ENCODE results near the gene TTLL9.
A peak's percentile ranks its signal among the peaks of the same experiment; 100 is the strongest.
"Not testable (repeated sequence)": the region's sequence is repeated elsewhere in the genome, so short reads cannot be mapped to it uniquely, and the experiment has no call there.

Gene TTLL9, protein sequence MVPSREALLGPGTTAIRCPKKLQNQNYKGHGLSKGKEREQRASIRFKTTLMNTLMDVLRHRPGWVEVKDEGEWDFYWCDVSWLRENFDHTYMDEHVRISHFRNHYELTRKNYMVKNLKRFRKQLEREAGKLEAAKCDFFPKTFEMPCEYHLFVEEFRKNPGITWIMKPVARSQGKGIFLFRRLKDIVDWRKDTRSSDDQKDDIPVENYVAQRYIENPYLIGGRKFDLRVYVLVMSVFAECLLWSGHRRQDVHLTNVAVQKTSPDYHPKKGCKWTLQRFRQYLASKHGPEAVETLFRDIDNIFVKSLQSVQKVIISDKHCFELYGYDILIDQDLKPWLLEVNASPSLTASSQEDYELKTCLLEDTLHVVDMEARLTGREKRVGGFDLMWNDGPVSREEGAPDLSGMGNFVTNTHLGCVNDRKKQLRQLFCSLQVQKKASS

DNA sequence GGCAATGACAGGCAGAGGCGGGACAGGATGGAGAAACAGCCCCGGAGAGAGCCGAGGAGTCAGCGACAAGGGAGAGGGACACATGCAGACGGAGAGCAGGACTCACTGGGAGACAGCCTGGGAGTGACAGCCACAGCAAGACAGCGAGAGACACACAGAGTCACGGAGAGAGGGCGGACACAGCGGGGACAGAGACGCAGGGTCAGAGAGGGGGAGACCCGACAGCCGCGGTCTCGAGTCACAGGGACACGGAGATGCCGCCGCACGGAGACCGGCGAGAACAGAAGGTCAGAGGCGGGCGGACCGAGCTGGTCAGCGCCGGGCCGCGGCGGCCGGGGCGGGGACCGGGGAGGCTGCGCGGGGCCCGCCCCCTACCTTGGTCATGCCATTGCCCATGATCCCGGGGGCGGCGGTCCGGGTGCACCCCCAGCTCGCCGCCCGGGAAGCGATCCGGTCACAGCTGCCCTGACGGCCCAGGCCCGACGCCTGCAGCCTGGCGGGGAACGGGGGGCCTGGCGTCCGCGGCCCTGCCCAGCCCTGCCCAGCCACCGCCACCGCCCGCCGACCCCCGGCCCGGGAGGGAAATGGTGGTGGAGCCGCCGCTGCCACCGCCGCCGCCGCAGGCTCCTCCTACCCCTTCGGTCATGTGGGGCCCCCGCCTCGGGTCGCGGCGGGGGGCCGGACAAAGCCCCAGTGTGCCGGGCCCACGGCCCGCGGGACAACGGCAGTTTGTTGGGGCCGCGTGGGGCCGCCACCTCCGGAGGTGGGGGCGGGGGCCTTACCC, at the start of gene TTLL9, which contains the start of gene DUSP15:
Gene TTLL9 (plus strand): TSS at position 693 of the 784 bp plus-strand sequence. CDS start 493 bp downstream, outside the sequence.
Gene DUSP15 (minus strand): TSS at position 586 of the 784 bp plus-strand sequence. CDS start 190 bp downstream, at position 396.
- Mint-ChIP-seq H3K9me3 (no peaks in the 10 kb centered on the region), H3K4me1 (peaks cover 14% of the 10 kb centered on the region), H3K36me3 (no peaks in the 10 kb centered on the region), H3K27ac (peak within 1 kb of the TSS; percentile 73), H3K27me3 (peaks cover 30% of the 10 kb centered on the region), H3K4me3 (peak within 1 kb of the TSS; percentile 87)

DNA sequence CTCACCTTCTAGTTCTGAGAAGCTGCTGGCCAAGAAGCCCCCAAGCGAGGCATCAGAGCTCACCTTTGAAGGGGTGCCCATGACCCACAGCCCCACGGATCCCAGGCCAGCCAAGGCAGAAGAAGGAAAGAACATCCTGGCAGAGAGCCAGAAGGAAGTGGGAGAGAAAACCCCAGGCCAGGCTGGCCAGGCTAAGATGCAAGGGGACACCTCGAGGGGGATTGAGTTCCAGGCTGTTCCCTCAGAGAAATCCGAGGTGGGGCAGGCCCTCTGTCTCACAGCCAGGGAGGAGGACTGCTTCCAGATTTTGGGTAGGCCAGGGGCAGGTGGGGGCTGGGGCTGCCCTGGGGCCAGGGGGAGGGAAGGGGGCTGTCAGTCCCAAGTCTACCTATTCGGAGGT, 49.0 kb upstream of the TTLL9 start:
- H3K27ac Mint-ChIP-seq: peak overlapping the region; percentile 25
- peaks cover 7% of the 10 kb centered on the region for H3K4me1 Mint-ChIP-seq
- no peaks in the 10 kb centered on the region for H3K36me3 Mint-ChIP-seq
- no peaks in the 10 kb centered on the region for H3K9me3 Mint-ChIP-seq
- no peak overlapping the region for H3K4me3 Mint-ChIP-seq
- no peaks in the 10 kb centered on the region for H3K27me3 Mint-ChIP-seq

DNA sequence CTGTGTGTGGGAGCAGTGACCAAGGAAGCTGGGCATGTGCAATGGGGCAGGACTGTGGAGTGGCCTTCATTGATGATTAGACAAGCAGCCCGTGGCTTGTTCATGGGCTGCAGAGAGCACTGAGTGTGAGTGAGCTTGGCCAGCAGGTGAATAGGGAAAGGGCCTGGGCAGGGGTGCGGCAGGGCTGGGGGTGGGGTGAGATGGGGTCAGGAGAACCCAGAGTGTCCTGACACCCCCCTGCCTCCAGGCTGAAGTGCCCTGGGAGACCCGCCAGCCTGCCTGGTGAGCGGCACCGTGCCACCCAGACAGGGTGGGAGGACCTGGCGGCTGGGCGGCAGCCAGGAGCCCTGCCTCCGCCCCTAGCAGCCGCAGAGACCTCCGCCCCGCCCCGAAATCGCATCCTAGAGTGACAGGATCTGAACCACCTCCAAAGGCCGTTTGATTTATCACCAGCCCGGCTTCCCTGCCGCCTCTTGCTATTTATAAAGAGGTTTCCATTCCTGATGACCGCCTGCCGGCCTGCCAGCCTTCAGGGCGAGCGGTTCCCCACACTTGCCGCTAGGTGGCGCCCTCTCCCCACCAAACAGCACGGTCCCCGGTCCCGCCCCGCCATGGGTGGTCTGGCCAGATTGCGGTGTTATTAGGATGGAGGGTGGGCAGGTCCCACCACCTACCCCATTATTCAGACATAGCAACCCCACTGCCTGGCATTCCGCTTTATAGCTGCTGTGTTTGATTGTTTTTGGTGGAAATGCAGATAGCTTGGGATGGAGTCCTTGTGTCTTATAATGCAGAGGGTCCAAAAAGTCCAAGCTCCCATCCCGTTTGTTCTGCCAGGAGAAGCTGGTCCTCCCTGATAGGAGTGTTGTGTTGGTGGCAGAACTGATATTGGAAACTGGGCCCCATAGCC, 47.8 kb upstream of the TTLL9 start:
- Mint-ChIP-seq H3K4me3 (no peak overlapping the region), H3K36me3 (no peaks in the 10 kb centered on the region), H3K9me3 (no peaks in the 10 kb centered on the region), H3K27ac (no peak overlapping the region), H3K27me3 (no peaks in the 10 kb centered on the region), H3K4me1 (peaks cover 7% of the 10 kb centered on the region)

DNA sequence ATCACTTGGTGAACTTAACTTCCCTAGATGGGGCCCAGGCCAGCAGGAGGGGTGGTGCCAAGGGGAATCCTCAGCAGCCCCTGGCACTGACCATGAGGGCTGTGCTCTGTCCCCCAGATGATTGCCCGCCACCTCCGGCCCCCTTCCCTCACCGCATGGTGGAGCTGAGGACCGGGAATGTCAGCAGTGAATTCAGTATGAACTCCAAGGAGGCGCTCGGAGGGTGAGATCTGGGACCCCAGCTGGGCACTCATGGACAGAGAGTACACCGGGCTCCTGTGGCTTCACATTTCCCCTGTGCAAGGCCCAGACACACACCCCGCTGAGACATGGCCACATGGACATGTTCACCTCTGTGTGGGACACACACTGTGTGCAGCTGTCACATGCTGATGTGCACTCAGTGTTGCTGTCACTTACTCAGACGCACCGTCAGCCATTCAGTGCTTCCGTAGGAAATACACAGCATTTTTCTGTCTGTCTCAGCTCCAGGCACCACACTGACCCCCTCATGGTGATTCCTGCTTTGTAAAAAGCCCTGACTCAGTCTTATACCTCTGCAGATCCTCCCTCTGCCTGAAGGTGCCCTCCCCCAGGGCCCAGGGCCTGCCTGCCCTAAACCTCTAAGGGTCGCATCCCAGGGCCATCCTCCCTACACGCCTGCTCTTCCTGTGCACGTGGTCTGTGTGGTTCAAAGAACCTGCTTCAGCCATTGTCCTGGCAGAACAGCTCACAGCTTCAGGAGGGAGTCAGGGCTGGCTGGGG, 46.9 kb upstream of the TTLL9 start:
- Mint-ChIP-seq H3K4me3 (no peak overlapping the region), H3K9me3 (no peaks in the 10 kb centered on the region), H3K27me3 (no peaks in the 10 kb centered on the region), H3K4me1 (peaks cover 7% of the 10 kb centered on the region), H3K36me3 (no peaks in the 10 kb centered on the region), H3K27ac (no peak overlapping the region)

DNA sequence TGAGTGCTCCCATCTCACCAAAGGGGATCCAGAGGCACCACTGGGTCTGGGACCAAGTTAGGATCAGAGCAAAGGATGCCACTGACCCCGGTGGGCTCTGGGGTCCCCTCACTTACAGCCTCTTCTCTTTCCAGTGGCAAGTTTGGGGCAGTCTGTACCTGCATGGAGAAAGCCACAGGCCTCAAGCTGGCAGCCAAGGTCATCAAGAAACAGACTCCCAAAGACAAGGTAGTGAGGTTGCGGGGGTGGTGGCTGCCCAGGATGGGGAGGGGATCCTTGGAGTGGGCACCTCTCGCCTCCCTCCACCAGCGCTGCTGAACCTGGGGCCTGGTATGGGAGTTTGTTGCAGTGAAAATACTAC, 46.3 kb upstream of the TTLL9 start:
- H3K9me3 Mint-ChIP-seq: no peaks in the 10 kb centered on the region
- H3K27me3 Mint-ChIP-seq: no peaks in the 10 kb centered on the region
- no peak overlapping the region for H3K27ac Mint-ChIP-seq
- H3K36me3 Mint-ChIP-seq: no peaks in the 10 kb centered on the region
- peaks cover 7% of the 10 kb centered on the region for H3K4me1 Mint-ChIP-seq
- no peak overlapping the region for H3K4me3 Mint-ChIP-seq

DNA sequence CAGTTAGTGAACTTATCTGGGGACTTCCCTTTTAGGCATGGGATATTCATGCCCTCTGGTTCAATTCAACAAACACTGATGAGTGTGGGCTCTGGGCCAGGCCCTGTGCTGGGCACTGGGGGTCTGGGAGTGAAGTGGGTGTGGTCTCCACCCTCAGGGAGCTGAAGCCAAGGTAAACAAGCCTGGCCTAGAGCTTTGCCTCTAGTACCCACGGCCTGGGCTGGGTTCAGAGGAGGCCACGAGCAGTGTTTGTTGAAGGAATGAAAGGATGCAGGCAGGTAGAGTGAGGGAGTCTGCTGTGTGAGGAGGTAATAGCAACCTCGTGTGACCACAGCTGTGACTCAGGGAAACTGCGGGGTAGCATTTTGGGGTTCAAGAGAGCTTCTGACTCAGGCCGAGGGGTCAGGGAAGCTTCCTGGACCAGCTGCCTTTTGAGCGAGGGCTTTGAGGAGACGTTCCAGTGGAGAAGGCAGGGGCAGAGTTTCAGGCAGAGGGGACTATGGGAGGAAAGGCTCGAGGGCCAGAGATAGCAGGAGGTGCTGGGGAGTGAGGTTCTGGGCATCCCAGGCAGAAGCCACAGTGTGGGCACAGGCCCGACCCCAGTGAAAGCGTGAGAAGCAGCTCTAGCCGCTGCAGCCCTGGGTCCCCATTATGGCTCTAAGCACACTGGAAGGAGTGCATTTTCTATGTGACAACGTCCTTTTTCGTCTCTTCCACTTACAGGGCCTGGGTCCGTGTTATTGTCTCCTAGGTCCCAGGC, 45.7 kb upstream of the TTLL9 start:
- no peaks in the 10 kb centered on the region for H3K27me3 Mint-ChIP-seq
- H3K27ac Mint-ChIP-seq: no peak overlapping the region
- no peaks in the 10 kb centered on the region for H3K9me3 Mint-ChIP-seq
- no peaks in the 10 kb centered on the region for H3K36me3 Mint-ChIP-seq
- peaks cover 7% of the 10 kb centered on the region for H3K4me1 Mint-ChIP-seq
- H3K4me3 Mint-ChIP-seq: no peak overlapping the region

DNA sequence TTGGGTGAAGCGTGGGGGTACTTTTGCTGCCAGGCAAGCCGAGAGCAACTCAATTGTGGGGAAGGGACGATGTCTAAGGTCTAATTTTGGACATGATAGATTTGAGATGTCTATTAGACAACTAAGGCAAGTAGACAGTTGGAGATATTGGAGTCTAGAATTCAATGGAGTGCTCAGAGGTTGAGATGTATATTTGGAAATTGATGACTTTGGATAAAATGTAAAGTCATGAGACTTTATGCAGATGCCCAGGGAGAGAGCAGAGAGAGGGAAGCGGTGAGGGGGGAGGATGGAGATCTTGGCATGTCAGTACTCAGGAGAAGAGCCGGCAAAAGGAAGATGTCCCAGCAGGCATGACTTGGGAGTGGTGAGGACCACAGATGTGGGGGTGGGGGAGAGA, 44.4 kb upstream of the TTLL9 start:
- no peak overlapping the region for H3K4me3 Mint-ChIP-seq
- peaks cover 7% of the 10 kb centered on the region for H3K4me1 Mint-ChIP-seq
- H3K36me3 Mint-ChIP-seq: no peaks in the 10 kb centered on the region
- no peaks in the 10 kb centered on the region for H3K9me3 Mint-ChIP-seq
- H3K27me3 Mint-ChIP-seq: no peaks in the 10 kb centered on the region
- H3K27ac Mint-ChIP-seq: no peak overlapping the region

DNA sequence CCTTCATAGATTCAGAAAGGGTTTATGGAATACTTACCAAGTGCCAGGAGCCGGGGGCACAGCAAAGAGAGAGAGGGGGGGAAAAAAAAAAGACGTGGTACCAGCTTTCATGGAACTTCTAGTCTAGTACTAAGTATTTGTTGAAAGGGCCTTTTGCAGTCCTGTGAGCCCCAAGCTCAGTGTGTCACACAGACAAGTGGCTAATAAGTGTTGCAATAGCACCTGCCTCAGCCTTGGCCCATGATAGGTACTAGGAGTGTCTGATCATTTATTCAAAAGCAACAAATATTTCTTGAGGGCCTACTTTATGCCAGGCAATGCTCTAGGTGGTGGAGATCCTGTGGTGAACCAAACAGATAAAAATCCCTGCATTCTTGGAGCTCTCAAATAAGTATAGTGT, 43.4 kb upstream of the TTLL9 start:
- no peaks in the 10 kb centered on the region for H3K36me3 Mint-ChIP-seq
- peaks cover 7% of the 10 kb centered on the region for H3K4me1 Mint-ChIP-seq
- H3K27ac Mint-ChIP-seq: no peak overlapping the region
- H3K27me3 Mint-ChIP-seq: no peaks in the 10 kb centered on the region
- no peaks in the 10 kb centered on the region for H3K9me3 Mint-ChIP-seq
- H3K4me3 Mint-ChIP-seq: no peak overlapping the region

DNA sequence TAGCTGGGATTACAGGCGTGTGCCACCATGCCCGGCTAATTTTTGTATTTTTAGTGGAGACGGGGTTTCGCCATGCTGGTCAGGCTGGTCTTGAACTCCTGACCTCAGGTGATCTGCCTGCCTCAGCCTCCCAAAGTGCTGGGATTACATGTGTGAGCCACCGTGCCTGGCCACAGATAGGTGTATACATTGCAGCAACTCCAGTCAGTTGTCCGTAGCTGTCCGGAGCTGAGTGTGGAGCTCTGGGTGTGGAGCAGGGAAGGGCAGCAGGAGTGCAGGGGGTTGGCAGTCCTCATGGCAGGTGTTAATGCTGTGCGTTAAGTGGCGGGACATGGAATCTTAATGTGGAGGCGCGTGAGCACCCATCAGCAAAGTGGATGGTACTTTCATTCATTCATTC, 42.4 kb upstream of the TTLL9 start:
- H3K27ac Mint-ChIP-seq, H3K9me3 Mint-ChIP-seq, H3K4me3 Mint-ChIP-seq: not testable (repeated sequence)

DNA sequence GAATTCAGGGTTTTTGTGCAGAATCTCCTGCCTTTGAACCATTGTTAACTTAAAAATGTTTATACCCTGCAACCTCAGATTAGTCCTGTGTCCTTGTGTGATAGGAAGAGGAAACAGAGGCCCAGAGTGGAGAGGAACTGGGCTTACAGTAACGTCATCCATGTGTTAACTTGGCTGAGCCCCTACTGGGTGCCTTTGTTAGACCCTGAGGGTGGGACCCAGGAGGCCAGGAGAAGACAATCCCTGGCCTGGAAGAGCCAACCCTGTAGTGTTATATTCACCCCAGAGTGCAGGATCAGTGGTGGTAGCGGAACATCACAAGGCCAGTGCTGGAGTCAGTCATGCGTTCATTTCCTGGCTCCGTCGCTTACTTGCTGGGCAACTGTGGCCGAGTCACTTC, 40.7 kb upstream of the TTLL9 start:
- no peaks in the 10 kb centered on the region for H3K36me3 Mint-ChIP-seq
- no peak overlapping the region for H3K27ac Mint-ChIP-seq
- no peak overlapping the region for H3K4me3 Mint-ChIP-seq
- no peaks in the 10 kb centered on the region for H3K27me3 Mint-ChIP-seq
- no peaks in the 10 kb centered on the region for H3K9me3 Mint-ChIP-seq
- H3K4me1 Mint-ChIP-seq: no peaks in the 10 kb centered on the region

More for the DNA sequence above, 42.4 kb upstream of the TTLL9 start:
- not testable (repeated sequence) for H3K4me1 Mint-ChIP-seq, H3K27me3 Mint-ChIP-seq, H3K36me3 Mint-ChIP-seq

DNA sequence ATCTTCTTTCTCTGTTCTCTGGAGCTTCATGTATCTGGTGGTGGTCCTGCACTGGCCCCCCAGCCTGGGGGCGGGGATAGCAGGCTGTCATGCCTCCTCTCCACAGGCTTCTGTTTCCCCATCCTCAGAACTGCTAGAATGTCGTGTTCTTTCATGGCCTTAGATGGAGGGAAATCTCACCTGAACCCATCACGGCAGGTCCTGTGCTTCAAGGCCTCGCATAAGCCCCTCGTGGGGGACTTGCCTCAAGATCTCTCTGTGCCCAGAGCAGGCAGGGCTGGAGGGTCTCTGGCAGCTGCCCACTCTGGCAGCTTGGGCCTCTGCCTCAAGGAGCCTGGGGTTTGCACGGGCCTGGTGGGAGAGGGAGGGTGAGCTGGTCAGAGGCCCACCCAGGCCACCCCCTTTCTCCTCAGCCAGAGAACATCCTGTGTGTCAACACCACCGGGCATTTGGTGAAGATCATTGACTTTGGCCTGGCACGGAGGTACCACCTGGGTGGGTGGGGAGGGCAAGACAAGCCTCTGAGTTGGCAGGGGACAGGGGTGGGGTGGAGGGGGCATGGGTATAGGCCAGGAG, 39.9 kb upstream of the TTLL9 start:
- Mint-ChIP-seq H3K27me3 (no peaks in the 10 kb centered on the region), H3K9me3 (no peaks in the 10 kb centered on the region), H3K36me3 (no peaks in the 10 kb centered on the region), H3K4me1 (no peaks in the 10 kb centered on the region), H3K27ac (no peak overlapping the region), H3K4me3 (no peak overlapping the region)

DNA sequence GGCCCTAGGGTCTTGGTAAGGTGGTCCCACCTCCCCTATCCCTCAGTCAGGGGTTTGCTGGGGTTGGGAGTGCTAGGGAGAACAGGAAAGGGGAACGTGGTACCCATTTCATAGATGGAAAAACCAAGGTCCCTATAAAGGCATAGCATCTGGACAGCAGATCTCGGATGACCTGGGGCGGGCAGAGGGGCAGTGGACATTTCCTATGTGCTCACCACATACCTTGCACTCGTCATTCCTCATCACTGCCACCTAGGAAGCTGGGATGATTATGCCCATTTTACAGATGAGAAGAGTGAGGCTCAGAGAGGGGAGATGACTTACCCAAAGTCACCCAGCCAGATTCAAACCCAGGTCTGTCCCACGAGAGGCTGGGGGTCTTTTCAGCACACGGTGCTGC, 39.2 kb upstream of the TTLL9 start:
- no peak overlapping the region for H3K27ac Mint-ChIP-seq
- no peaks in the 10 kb centered on the region for H3K9me3 Mint-ChIP-seq
- no peaks in the 10 kb centered on the region for H3K4me1 Mint-ChIP-seq
- H3K36me3 Mint-ChIP-seq: no peaks in the 10 kb centered on the region
- H3K27me3 Mint-ChIP-seq: no peaks in the 10 kb centered on the region
- no peak overlapping the region for H3K4me3 Mint-ChIP-seq

DNA sequence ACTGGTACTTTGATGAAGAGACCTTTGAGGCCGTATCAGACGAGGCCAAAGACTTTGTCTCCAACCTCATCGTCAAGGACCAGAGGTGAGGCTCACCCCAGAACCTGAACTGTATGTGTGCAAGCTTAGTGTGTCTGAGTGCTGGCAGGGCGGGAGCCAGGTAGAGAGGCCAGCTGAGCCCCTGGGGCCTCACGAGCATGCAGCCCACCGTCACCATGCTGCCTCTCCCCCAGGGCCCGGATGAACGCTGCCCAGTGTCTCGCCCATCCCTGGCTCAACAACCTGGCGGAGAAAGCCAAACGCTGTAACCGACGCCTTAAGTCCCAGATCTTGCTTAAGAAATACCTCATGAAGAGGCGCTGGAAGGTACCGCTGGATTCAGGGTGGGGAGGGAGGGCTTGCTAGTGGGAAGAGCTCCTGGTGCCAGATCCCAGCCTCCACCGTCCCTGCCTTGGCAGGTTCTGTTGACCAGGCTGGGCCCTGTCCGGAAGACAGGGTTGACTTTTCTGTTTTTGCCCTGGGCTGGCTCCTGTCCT, 38.6 kb upstream of the TTLL9 start:
- Mint-ChIP-seq H3K36me3 (no peaks in the 10 kb centered on the region), H3K4me3 (no peak overlapping the region), H3K27me3 (no peaks in the 10 kb centered on the region), H3K9me3 (no peaks in the 10 kb centered on the region), H3K27ac (no peak overlapping the region), H3K4me1 (no peaks in the 10 kb centered on the region)

Measured in activated naive CD4-positive, alpha-beta T cell treated with anti-CD3 and anti-CD28 coated beads, Interleukin-2, amount 50 U/mL, for 24 hours (primary cell).